Liver (tissue), 3 donors: Measurements from ENCODE around the gene GRID1.

ENCODE experiments used
- CTCF ChIP-seq: fragments of 150-350 bp; IDR thresholded peaks from 2 replicates; pipeline ENCODE4 v1.5.1; 2017; ENCODE audit warnings: improper control_type of control experiment, low read depth, low read length; ENCODE audit not compliant: missing input control
- HNF4G ChIP-seq: IDR thresholded peaks from 2 replicates; pipeline ENCODE4 v1.6.1; 2016; ENCODE audit warnings: antibody characterized with exemption
- donor health status: healthy.
- donor health status: healthy.

DNA sequence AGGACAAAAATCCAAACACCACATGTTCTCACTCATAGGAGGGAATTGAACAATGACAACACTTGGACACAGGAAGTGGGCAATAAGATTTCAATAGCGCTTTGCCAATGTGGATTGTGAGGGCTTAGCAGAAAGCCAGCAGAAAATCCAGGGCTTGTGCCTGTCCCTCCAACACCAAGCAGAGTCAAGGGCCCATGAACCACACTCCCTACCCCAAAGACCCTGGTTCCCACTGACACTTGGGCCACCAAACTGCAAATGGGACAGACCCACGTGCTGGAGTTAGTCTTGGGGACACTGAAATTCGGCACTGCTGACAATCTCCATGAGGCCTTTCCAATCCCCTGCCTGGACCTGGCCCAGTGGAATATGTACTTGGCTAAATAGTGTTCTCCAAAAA lies 67.0 kb downstream of the GRID1 start:
- TF ChIP-seq HNF4G (no peak), CTCF (no peak)
